ENCODE results near the gene LITAFD.
"Not testable (repeated sequence)": the region's sequence is repeated elsewhere in the genome, so short reads cannot be mapped to it uniquely, and the experiment has no call there.

The LITAFD gene

GRCh38 chr16:8882041-8882617 is at the start of gene LITAFD:
TSS of gene LITAFD (plus strand) at chr16:8882351. CDS start at chr16:8884356, 2,005 bp downstream.
- no peak for DNase-seq

DNA sequence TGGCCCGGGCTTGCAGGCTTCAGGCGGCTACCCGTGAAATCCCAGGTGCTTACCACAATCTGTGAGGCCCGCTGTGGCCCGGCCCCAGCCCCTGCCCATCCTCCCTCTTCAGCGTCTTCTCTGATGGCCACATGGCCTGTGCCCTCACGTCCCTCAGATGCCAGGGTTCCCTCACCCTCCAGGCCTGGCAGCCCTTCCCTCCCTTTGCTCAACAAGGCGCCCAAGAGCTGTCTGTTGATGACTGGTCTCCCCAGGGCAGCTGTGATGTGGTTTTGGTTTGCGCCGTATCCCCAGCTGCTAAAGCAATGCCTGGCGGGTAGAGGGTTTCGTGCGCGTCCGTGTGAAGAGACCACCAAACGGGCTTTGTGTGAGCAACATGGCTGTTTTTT is 49.4 kb upstream of the LITAFD start:
- DNase-seq = no peak

GRCh38 chr16:8836797-8837196 is 45.4 kb upstream of the LITAFD start:
- not testable (repeated sequence) for DNase-seq

GRCh38 chr16:8837594-8837993 is 44.6 kb upstream of the LITAFD start:
- not testable (repeated sequence) for DNase-seq

DNA sequence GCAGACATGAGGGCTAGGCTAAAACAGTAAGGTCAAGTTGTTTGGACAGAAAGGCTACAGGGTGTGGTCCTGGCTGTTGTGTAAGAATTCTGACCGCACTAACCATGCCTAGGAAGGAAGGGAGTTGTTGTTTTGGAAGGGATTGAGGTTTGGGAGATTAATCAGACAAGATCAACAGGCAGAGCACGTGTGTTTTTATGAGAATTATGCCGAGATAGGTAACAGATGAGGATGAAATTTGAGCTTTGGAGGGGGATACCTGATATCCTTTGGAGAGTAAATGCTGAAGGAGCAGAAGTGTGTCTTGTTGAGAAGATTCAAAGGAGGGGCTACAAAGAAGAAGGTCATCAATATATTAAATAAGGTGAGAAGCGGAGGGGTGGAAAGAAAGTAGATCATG is 40.1 kb upstream of the LITAFD start:
- not testable (repeated sequence) for DNase-seq

- not testable (repeated sequence) for DNase-seq
Observed at GRCh38 chr16:8843296-8843695, 38.9 kb upstream of the LITAFD start.

- no peak for DNase-seq
Observed at GRCh38 chr16:8845699-8846298, 36.4 kb upstream of the LITAFD start.

DNA sequence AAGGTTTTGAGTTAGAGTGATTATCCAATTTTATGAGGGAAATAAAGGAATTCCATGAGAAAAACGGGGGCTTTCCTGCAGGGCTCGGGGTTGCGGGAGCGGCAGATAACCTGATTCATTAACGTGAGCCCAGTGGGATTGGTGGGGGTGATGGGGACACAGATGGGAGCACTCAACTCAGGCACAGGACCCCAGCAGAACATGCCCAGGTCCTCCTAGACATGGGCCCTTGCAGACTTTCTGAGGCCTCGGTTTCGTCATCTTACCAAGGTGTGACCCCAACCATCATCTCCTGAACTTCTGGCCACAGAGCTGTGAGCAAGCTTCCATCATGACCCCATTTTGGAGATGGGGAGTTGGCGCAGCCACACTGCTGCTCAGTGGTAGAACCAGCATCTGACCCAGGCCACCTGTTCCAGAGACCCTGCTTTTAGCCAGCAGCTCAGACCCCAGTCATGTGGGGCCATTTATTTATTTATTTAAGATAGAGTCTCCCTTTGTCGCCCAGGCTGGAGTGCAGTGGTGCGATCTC is 35.7 kb upstream of the LITAFD start:
- DNase-seq = no peak

DNA sequence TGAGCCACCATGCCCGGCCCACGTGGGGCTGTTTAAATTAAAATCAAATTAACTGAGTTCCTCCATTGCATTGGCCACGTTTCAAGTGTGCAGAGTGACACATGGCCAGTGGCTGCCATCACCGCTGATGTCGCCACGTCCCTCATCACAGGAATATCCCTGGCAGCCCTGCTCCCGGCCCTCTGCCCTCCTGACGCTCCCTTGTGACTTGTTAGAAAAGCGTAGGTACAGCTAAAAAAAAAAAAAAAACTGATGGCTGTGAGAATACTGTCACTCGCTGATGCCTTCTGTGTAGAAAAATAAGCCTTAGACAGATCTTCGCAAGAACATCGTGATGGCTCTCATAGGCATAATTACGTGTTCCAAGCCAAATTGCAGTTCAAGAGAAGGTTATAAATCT is 35.0 kb upstream of the LITAFD start:
- no peak for DNase-seq

GRCh38 chr16:8847623-8848022 is 34.5 kb upstream of the LITAFD start:
- no peak for DNase-seq

GRCh38 chr16:8848231-8848938 is 33.8 kb upstream of the LITAFD start:
- DNase-seq = no peak

GRCh38 chr16:8848939-8849391 is 33.2 kb upstream of the LITAFD start:
- DNase-seq = no peak

- no peak for DNase-seq
Observed at GRCh38 chr16:8849411-8850011, 32.6 kb upstream of the LITAFD start.

DNA sequence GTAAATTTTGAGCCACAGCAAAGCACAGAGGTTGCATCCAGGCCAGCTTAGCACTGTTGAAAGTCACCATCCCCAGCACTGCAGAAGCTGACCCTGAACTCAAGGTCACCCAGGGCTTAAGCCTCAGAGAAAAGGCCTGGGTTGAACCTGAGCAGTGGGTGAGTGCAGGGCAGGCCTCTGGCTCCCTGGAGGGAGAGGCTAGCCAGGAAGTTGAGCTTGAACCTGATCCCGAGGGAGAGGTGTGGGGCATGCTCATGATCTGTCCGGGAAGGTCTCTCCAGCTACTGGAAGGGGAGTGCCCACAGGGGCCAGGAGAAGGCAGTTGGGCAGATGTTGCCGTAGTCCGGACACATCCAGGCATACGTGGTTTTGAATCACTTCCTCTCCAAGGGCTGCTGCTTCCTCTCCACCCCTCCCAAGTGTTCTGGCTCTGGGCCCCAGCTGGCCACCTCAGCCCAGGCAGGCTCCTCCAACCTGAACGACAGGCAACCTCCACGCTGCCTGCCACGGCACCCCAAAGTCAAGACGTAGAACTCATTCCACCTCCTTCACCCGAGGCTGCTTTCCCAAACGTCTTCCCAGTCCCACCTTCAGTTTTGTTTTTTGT is 31.8 kb upstream of the LITAFD start:
- no peak for DNase-seq

DNA sequence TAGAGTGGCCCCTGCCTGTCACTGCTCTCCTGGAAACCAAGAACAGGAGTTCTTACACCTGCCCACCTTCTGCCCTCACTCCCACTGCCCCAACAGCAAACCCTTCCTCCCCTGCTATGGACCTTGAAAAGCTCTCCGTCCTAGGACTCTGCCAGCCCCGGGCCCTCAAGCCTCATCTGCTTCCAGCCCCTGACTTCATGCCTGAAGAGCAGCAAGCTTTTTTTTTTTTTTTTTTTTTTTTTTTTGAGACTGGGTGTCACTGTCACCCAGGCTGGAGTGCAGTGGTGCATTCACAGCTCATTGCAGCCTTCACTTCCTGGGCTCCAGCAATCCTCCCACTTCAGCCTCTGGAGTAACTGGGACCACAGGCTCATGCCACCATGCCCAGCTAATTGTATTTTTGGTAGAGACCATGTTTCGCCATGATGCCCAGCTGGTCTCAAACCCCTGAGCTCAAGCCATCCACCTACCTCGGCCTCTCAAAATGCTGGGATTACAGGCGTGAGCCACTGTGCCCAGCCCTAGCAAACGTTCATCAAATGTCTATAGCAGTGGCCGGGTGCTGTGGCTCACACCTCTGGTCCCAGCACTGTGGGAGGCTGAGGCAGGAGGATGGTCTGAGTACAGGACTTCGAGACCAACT is 30.3 kb upstream of the LITAFD start:
- DNase-seq = no peak

DNA sequence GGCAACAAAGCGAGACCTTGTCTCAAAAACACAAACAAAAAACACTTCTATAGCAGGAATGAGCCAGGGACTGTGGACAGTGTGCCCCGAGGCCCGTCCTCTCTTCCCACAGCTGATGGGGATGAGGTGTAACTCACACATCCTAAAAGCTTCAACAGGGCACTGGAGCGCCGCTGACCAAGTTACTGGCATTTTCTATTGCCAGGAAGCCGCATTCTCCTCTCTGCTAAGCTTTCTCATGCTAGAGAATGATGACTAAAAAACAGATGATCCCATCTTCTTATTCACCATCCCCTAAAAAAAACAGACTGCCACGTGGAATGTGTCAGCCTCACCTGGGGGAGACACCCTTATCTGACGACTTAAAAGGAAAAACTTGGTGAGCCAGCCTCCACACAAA is 29.6 kb upstream of the LITAFD start:
- no peak for DNase-seq

GRCh38 chr16:8853150-8853549 is 29.0 kb upstream of the LITAFD start:
- no peak for DNase-seq

DNA sequence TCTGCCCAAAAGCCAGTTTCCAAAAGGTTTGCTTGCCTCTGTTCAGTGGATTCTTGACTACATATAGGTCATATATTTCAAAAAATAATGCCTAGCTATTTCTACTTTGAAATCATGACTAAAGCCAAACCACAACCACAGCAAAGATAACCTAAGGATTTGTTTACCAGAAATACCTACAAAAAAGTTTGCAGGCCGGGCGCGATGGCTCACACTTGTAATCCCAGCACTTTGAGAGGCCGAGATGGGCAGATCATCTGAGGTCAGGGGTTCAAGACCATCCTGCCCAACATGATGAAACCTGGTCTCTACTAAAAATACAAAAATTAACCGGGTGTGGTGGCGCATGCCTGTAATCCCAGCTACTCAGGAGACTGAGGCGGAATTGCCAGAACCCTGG is 28.5 kb upstream of the LITAFD start:
- no peak for DNase-seq

GRCh38 chr16:8854298-8854948 is 27.7 kb upstream of the LITAFD start:
- DNase-seq = no peak

- DNase-seq = no peak
Observed at GRCh38 chr16:8855051-8855786, 26.9 kb upstream of the LITAFD start.

- no peak for DNase-seq
Observed at GRCh38 chr16:8855972-8856371, 26.2 kb upstream of the LITAFD start.
